Naive thymus-derived CD4-positive, alpha-beta T cell (primary cell): ENCODE data around the gene WWTR1. TPM values are rescaled to one million over a fixed set of nuclear protein-coding genes. Genes with fewer than 3 reads are reported as not detected.

Experiments
- polyA plus RNA-seq, 2 donors: library from polyadenylated mRNA; unstranded; fragments of 300-500 nt; fragmentation: Illumina TruSeq; gene quantifications; one replicate each; pipeline ENCODE4 v1.2.3, GENCODE V29; 2021
- total RNA-seq, 6 experiments: library from RNA in 5 of 6; stranded (reverse) in 5 of 6; gene quantifications; 1 replicate in 5 of 6; 2 replicates in 1 of 6; pipeline ENCODE4 v1.2.3 and lab custom pipeline; 2021 to 2026

Gene WWTR1
- total and polyA plus RNA-seq, 7 experiments from 2014 or later = 0.17 to 0.56 (median 0.31) TPM; not detected in 1

Other genes with a start within 250 kb of the WWTR1 start
- not detected for gene TM4SF4, start 183.3 kb downstream of the WWTR1 start, total RNA-seq
- not detected for gene TM4SF4, start 183.3 kb downstream of the WWTR1 start, polyA plus RNA-seq
- gene COMMD2, start 94.5 kb upstream of the WWTR1 start, total RNA-seq = 10 to 100 TPM; 29.9 to 44.4 (median 33.4) TPM
- 10 to 100 TPM; 75.4 to 77.5 TPM for gene COMMD2, start 94.5 kb upstream of the WWTR1 start, polyA plus RNA-seq
- gene ANKUB1, start 134.5 kb upstream of the WWTR1 start, total RNA-seq = not detected
- not detected for gene ANKUB1, start 134.5 kb upstream of the WWTR1 start, polyA plus RNA-seq
- 10 to 100 TPM; 41.2 to 68.5 (median 66.1) TPM for gene RNF13, start 155.2 kb upstream of the WWTR1 start, total RNA-seq
- 100 to 1,000 TPM; 106 to 131 TPM for gene RNF13, start 155.2 kb upstream of the WWTR1 start, polyA plus RNA-seq